Measurements from ENCODE around the gene SCAMP4.

SCAMP4 gene

GRCh38 chr19:1949304-1950101 lies 44.3 kb downstream of the SCAMP4 start:
- Mint-ChIP-seq H3K9me3 (no peaks in the 10 kb centered on the region), H3K27ac (no peak overlapping the region), H3K4me1 (peaks cover 24% of the 10 kb centered on the region), H3K4me3 (no peak overlapping the region), H3K36me3 (no peaks in the 10 kb centered on the region), H3K27me3 (no peaks in the 10 kb centered on the region)

- Mint-ChIP-seq H3K27me3 (no peaks in the 10 kb centered on the region), H3K36me3 (no peaks in the 10 kb centered on the region)
These were observed 45.4 kb downstream of the SCAMP4 start for GRCh38 chr19:1950640-1951039.

GRCh38 chr19:1952635-1953034 lies 47.4 kb downstream of the SCAMP4 start:
- Mint-ChIP-seq H3K36me3 (no peaks in the 10 kb centered on the region), H3K27me3 (no peaks in the 10 kb centered on the region)

More at GRCh38 chr19:1950640-1951039, 45.4 kb downstream of the SCAMP4 start:
- Mint-ChIP-seq H3K4me1 (peaks cover 19% of the 10 kb centered on the region), H3K4me3 (no peak overlapping the region), H3K27ac (no peak overlapping the region), H3K9me3 (no peaks in the 10 kb centered on the region)

GRCh38 chr19:1953037-1953436 lies 47.8 kb downstream of the SCAMP4 start:
- Mint-ChIP-seq H3K4me3 (no peak overlapping the region), H3K27me3 (no peaks in the 10 kb centered on the region), H3K36me3 (no peaks in the 10 kb centered on the region), H3K4me1 (peaks cover 23% of the 10 kb centered on the region), H3K27ac (no peak overlapping the region), H3K9me3 (no peaks in the 10 kb centered on the region)

More at GRCh38 chr19:1952635-1953034, 47.4 kb downstream of the SCAMP4 start:
- H3K27ac Mint-ChIP-seq: no peak overlapping the region
- H3K4me3 Mint-ChIP-seq: no peak overlapping the region
- H3K9me3 Mint-ChIP-seq: no peaks in the 10 kb centered on the region
- H3K4me1 Mint-ChIP-seq: peaks cover 23% of the 10 kb centered on the region

- Mint-ChIP-seq H3K9me3 (no peaks in the 10 kb centered on the region), H3K4me1 (peaks cover 20% of the 10 kb centered on the region)
These were observed 48.4 kb downstream of the SCAMP4 start for GRCh38 chr19:1953441-1954094.

GRCh38 chr19:1954532-1954933 lies 49.3 kb downstream of the SCAMP4 start:
- no peaks in the 10 kb centered on the region for H3K9me3 Mint-ChIP-seq

More at GRCh38 chr19:1953441-1954094, 48.4 kb downstream of the SCAMP4 start:
- Mint-ChIP-seq H3K27me3 (no peaks in the 10 kb centered on the region), H3K27ac (no peak overlapping the region), H3K36me3 (no peaks in the 10 kb centered on the region), H3K4me3 (no peak overlapping the region)

GRCh38 chr19:1955171-1956121 lies 50.2 kb downstream of the SCAMP4 start:
- peaks cover 16% of the 10 kb centered on the region for H3K4me1 Mint-ChIP-seq
- no peaks in the 10 kb centered on the region for H3K36me3 Mint-ChIP-seq
- no peak overlapping the region for H3K27ac Mint-ChIP-seq
- H3K9me3 Mint-ChIP-seq: no peaks in the 10 kb centered on the region
- H3K4me3 Mint-ChIP-seq: peak overlapping the region; percentile 7
- H3K27me3 Mint-ChIP-seq: no peaks in the 10 kb centered on the region

More at GRCh38 chr19:1954532-1954933, 49.3 kb downstream of the SCAMP4 start:
- Mint-ChIP-seq H3K36me3 (no peaks in the 10 kb centered on the region), H3K4me3 (no peak overlapping the region), H3K4me1 (peaks cover 16% of the 10 kb centered on the region), H3K27me3 (no peaks in the 10 kb centered on the region), H3K27ac (no peak overlapping the region)

GRCh38 chr19:1956122-1956494 lies 50.9 kb downstream of the SCAMP4 start:
- Mint-ChIP-seq H3K27ac (no peak overlapping the region), H3K36me3 (no peaks in the 10 kb centered on the region), H3K4me1 (peaks cover 16% of the 10 kb centered on the region), H3K4me3 (no peak overlapping the region), H3K27me3 (no peaks in the 10 kb centered on the region), H3K9me3 (no peaks in the 10 kb centered on the region)

GRCh38 chr19:1956868-1957492 lies 51.8 kb downstream of the SCAMP4 start:
- no peak overlapping the region for H3K4me3 Mint-ChIP-seq
- H3K4me1 Mint-ChIP-seq: peaks cover 16% of the 10 kb centered on the region
- no peaks in the 10 kb centered on the region for H3K36me3 Mint-ChIP-seq
- H3K27me3 Mint-ChIP-seq: no peaks in the 10 kb centered on the region
- H3K9me3 Mint-ChIP-seq: no peaks in the 10 kb centered on the region
- H3K27ac Mint-ChIP-seq: no peak overlapping the region

- Mint-ChIP-seq H3K4me1 (peaks cover 12% of the 10 kb centered on the region), H3K36me3 (no peaks in the 10 kb centered on the region), H3K27me3 (no peaks in the 10 kb centered on the region), H3K4me3 (no peak overlapping the region), H3K9me3 (no peaks in the 10 kb centered on the region), H3K27ac (no peak overlapping the region)
These were observed 52.5 kb downstream of the SCAMP4 start for GRCh38 chr19:1957562-1958248.

- H3K36me3 Mint-ChIP-seq: no peaks in the 10 kb centered on the region
- H3K4me3 Mint-ChIP-seq: no peak overlapping the region
- no peaks in the 10 kb centered on the region for H3K27me3 Mint-ChIP-seq
- no peaks in the 10 kb centered on the region for H3K9me3 Mint-ChIP-seq
- no peak overlapping the region for H3K27ac Mint-ChIP-seq
- H3K4me1 Mint-ChIP-seq: peaks cover 12% of the 10 kb centered on the region
These were observed 54.9 kb downstream of the SCAMP4 start for GRCh38 chr19:1959928-1960589.

- Mint-ChIP-seq H3K4me1 (peaks cover 17% of the 10 kb centered on the region), H3K9me3 (no peaks in the 10 kb centered on the region), H3K27ac (no peak overlapping the region), H3K36me3 (no peaks in the 10 kb centered on the region), H3K4me3 (no peak overlapping the region), H3K27me3 (no peaks in the 10 kb centered on the region)
These were observed 56.0 kb downstream of the SCAMP4 start for GRCh38 chr19:1961000-1961883.

- Mint-ChIP-seq H3K9me3 (no peaks in the 10 kb centered on the region), H3K4me1 (peaks cover 20% of the 10 kb centered on the region), H3K27ac (no peak overlapping the region), H3K4me3 (no peak overlapping the region), H3K27me3 (no peaks in the 10 kb centered on the region), H3K36me3 (no peaks in the 10 kb centered on the region)
These were observed 57.5 kb downstream of the SCAMP4 start for GRCh38 chr19:1962674-1963073.

All from activated naive CD4-positive, alpha-beta T cell treated with anti-CD3 and anti-CD28 coated beads, Interleukin-2, amount 50 U/mL, for 24 hours (primary cell).